ENCODE data around the gene NELFCD. TPM values are rescaled to one million over a fixed set of nuclear protein-coding genes. Genes with fewer than 3 reads are reported as not detected.
"Not testable (repeated sequence)": the region's sequence is repeated elsewhere in the genome, so short reads cannot be mapped to it uniquely, and the experiment has no call there.

Gene NELFCD
- total RNA-seq, 1 donor from 2014 or later = 34.8 TPM

DNA sequence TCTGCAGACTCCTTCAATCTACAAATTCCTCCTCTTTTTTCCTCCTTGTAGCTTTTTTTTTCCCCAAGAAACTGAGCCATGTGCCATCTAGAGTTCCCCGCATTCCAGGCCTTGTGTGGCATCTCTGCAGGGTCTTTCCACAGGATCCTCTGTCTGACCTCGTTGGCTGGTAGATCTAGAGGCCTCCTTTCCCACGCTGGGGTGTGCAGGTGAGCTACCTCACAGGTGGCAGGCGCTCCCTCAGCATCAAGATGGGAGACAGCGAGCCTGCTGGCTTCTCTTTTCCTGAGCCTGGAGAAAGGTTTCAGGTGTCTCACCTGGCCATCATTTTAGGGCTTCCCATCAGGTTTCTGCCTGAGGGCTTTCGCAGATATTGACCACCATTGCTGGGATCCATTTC is 9.6 kb upstream of the NELFCD start:
- no peak for DNase-seq (ENCODE audit: low spot score)
- ATAC-seq = no peak

DNA sequence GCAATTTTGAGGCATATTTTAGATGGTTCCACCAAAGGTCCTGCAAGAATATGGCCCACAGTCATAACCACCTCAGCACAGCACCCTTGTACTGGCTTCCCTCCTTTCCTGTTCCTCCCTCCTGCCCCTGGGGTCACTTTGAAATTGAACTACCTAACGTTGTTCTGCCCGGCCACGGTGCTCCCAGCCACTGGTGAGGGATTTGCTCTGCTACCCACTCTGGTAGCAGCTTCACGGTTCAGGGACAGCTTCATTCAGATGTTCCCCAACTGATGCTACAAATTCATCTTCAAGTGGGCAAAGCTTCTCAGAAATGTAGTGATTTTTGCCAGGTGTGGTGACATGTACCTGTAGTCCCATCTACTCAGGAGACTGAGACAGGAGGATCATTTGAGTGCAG is 7.9 kb upstream of the NELFCD start:
- ATAC-seq (no peak), DNase-seq (ENCODE audit: low spot score) (no peak)

DNA sequence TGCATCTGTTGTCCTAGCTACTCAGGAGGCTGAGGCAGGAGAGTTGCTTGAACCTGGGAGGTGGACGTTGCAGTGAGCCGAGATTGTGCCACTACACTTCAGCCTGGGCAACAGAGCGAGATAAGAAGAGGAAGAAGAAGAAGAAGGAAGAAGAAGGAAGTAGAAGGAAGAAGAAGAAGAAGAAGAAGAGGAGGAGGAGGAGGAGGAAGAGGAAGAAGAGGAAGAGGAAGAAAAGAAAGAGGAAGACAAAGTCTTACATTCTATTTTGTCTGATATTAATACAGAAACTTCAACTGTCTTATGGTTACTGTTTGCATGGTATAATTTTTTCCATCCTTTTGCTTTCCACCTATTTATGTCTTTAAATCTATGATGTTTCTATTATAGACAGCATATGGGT is 7.2 kb upstream of the NELFCD start:
- no peak for DNase-seq (ENCODE audit: low spot score)
- ATAC-seq = no peak

DNA sequence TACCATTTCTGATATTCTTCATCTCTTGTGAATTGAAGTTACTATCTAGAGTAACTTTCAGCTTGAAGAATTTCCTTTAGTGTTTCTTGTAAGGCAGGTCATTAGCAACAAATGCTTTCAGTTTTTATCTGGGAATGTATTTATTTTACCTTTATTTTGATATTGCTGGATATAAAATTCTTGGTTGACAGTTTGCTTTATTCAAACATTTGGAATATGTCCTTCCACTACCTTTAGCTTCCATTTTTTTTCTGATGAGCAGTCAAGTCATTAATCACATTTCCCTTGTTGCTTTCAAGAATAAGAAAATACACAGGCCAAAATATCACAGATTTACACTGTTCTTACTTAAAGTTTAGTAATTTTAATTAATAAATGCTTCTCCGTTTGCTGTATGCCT is 5.7 kb upstream of the NELFCD start:
- DNase-seq (ENCODE audit: low spot score) (no peak), ATAC-seq (no peak)

DNA sequence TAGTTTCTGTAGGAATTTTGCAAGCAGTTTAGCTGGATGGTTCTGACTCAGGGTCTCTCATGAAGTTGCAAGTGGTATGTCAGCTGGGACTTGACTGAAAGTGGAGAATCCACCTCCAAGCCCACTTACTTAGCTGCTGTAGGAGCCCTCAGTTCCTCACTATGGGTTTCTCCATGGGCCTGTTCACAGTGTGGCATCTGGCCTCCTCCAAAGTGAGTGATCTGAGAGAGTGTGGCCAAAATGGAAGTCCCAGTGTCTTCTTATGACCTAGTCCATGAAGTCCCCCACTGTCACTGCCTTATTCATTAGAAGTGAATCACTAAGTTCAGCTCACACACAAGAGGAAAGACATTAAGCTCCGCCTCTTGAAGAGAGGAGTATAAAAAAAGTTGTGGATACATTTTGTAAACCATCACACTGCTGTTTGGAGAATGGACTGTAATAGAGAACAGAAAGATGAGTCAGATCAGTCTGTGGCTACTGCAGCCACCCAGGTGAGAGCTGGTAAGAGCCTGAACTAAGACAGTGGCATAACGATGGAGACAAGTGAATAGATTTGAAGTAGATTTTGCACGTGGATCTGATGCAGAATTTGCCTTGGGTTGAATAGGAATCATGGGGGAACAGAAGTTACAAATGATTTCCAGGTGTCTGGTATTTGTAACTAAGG is 4.9 kb upstream of the NELFCD start:
- ATAC-seq (no peak), DNase-seq (ENCODE audit: low spot score) (no peak)

DNA sequence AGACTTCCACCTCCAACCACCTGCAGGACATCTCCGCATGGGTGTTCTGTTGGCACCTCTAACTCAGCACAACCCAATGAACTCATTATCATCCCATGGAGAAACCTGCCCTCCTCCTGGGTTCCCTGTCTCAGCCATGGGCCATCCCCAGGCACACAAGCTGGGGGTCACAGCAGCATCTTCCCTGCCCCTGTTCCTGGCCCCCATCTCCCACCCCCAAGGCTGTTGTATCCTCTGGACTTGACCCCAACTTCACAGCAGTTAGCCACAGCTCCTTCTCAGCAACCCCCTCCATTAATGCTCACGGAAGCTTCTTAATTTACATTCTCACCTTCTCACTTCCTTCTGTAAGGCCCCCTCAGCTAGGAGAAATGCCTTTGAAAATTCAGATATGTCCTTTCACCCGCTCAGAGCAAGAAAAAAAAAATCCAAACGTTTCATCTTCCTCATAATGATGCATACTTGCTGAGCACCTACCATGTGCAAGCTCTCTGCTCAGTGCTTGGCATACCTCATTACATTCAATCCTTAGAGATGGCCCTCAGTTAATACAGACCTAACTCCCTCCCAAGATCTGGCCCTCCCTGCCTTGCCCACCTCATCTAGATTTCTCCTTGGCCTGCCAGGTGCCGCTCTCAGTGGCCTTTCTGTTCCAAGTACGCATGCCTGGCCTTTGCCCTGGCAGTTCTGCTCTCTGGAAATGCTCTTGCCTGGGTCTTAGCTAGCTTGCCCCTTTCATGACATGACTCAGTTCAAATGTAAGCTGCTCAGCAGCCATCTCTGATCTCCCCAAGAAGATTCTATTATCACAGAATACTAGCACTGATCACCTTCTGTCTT is 2.5 kb upstream of the NELFCD start:
- no peak for DNase-seq (ENCODE audit: low spot score)
- ATAC-seq = no peak

DNA sequence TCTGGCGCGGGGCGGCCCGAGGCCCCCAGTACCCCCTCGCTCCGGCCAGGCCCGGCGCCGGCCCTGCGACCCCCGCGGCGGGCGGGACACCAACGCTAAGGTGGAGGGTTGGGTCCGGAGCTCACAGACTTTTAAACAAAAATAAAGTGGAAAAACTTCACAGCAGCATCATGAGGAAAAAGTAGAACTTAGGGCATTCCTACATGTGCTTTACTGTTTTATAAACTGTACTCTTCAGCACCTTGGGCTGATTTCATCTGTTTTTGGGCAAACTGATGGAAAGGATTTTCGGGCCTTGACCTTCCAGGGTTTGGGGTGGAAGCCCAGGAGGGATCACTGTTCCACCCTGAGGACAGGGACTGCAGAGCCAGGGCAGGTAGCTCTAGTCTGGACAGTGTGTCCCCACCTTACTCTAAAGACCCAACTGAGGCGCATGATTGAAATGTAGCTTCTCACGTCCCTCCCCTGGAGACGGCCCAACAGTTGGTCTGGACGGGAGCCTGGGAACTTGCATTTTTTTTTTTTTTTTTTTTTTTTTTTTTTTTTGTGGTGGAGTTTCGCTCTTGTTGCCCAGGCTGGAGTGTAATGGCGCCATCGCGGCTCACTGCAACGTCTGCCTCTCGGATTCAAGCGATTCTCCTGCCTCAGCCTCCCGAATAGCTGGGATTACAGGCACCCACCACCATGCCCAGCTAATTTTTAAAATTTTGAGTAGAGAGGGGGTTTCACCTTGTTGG is 740 bp downstream of the NELFCD start:
- peak; percentile 6 for ATAC-seq
- no peak for DNase-seq (ENCODE audit: low spot score)

DNA sequence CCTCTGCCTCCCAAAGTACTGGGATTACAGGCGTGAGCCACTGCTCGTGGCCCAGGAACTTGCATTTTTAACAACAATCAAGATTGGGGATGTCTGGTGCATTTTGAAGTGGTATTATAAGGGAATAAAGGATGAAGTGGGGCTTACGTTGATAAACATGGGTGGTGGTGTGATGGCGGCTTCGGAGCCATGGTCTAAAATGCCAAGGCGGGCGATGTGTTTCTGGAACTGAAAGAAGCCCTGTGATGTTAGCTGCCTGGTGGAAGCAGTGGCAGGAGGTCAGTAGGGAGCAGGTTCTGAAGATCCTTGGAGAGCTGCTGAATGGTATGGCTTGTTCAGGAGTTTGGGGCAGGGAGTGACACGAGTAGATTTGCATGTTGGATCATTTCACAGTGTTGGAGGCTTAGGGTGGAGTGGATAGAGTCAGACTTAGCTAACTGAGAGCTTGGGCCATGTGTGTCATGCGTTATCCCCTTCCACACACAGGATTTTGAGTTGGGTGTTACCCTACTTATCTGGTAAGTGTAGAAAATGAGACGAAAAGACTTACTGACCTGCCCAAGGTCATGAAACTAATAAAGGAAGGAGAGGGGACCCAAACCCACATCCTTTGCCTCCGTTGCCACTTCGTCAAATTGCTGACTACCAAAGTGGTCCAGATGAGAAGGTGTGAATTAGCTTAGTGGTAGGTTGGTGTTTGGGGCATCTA is 1.5 kb downstream of the NELFCD start:
- ATAC-seq (no peak), DNase-seq (ENCODE audit: low spot score) (no peak)

DNA sequence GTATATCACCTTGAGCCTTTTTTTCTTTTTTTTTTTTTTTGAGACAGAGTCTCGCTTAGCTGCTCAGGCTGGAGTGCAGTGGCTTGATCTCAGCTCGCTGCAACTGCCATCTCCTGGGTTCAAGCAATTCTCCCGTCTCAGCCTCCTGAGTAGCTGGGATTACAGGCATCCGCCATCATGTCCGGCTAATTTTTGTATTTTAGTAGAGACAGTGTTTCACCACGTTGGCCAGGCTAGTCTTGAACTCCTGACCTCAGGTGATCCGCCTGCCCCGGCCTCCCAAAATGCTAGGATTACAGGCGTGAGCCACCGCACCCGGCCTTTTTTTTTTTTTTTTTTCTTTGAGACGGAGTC is 2.0 kb downstream of the NELFCD start:
- not testable (repeated sequence) for DNase-seq (ENCODE audit: low spot score)

DNA sequence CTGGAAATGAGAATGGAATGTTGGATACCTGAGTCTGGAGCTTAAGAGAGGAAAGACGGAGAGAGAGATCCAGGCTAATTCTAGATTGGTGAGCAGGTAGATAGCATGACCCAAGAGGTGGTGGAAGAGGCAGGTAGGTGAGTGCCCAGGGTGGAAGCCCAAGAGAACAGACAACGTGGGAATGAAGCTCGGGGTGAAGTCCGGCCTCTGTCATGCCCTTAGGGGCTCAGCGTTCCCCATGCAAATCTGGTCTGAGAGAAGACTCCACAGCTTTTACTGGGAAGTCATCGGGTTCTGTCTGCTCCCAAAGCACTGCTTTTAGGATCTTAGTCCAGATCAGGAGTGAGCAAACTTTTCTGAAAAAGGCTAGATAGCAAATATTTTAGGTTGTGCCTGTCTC is 3.6 kb downstream of the NELFCD start:
- ATAC-seq (no peak), DNase-seq (ENCODE audit: low spot score) (no peak)

More for the DNA sequence above, 2.0 kb downstream of the NELFCD start:
- ATAC-seq = not testable (repeated sequence)

DNA sequence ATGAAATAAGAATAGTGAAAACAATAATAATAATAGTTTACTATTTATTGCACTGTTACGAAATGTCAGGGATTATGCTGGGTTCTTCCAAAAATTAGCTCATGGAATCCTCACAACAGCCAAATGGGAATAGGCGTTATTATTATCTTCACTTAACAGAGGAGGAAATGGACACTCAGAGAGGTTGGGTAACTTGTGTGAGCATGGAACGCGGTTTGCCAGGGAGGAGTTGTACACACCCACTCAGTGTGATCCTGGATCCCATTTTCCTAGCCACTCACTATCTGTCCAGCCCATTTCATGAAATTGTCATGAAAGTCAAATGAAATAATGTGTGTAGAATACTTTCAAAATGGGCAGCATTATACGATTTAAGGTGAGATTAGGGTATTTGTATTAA is 4.6 kb downstream of the NELFCD start:
- DNase-seq (ENCODE audit: low spot score) = no peak
- no peak for ATAC-seq

DNA sequence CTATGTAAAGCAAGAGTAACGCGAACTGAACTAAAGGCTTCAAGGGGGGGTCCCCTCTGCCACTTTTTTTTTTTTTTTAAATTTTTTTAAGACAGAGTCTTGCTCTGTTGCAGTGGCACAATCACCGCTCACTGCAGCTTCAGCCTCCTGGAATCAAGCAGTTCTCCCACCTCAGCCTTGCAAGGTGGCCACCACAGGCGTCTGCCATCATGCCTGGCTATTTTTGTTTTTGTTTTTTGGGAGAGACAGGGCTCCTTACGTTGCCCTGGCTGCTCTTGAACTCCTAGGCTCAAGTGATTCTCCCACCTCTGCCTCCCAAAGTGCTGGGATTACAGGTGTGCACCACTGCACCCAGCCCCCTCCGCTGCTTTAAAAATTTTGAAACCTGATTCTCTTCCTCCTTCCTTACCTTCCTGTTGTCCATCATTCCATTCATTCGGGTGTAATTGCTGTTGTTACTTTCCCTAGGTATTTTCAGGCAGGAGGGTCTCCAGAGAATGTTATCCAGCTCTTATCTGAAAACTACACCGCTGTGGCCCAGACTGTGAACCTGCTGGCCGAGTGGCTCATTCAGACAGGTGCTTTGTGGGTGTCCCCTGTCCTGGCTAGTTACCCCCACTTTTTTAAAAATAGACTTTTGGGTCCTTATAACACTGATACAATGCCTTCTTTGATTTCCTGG is 5.4 kb downstream of the NELFCD start:
- DNase-seq (ENCODE audit: low spot score) (no peak), ATAC-seq (no peak)

DNA sequence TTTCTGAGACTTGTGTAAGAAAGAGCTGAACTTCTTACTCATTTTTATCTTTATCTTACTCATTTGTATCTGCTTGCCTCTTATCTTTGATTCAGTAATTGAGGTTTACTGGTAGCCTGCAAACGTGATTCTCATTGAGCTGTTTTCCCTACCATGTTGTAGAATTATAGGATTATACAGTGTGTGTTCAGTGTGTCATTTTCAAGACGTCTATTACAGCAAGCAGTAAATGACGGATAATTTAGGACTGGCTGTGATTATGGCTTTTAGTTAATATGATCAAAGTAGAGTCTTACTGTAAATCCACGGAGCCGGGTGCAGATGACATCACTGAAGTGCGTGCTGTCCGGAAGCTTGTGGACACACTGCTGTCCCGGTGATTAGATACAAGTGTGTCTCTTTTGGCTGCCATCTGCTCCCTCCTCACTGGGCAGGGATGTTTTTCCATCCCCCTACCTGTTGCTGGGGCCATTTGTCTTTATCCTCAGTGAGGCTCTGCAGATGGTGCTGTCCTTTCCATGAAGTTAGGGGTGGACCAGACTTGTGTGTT is 6.0 kb downstream of the NELFCD start:
- ATAC-seq = no peak
- no peak for DNase-seq (ENCODE audit: low spot score)

DNA sequence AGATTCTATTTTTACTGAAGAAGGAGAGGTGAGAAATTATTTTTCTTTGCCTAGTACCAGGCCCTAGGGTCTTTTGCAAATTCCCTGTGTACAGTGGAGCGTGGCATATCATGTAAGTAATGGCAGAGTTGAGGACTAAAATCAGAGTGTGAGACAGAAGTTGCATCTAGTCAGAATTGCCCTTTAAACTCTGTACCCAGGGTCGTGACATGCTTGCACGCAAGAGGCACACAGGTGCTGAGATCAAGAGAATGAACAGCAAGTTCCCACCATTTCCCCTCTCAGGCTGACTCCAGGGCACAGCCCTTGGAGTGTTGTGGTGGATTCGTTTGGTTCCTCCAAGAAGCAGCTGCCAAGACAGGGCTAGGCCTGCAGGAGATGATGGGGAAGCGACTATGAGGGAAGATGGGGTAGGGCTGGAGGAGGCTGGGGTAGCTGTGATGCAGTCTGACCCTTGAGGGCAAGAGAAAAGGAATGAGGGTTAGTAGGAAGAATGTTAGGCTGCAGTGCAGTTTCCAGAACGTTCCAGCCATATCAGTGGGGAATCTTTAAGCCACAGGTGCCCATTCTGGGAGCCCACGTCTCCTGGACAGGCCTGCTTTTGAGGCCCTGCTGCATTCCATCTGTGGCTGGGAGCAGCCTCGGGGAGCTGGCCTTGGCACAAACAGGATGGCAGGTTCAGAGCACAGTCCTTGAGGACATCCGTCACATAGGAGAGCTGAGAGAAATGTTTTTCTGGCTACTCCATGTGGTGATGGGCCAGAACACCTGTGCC is 6.9 kb downstream of the NELFCD start:
- DNase-seq (ENCODE audit: low spot score) (peak; percentile 43), ATAC-seq (peak; percentile 48)

DNA sequence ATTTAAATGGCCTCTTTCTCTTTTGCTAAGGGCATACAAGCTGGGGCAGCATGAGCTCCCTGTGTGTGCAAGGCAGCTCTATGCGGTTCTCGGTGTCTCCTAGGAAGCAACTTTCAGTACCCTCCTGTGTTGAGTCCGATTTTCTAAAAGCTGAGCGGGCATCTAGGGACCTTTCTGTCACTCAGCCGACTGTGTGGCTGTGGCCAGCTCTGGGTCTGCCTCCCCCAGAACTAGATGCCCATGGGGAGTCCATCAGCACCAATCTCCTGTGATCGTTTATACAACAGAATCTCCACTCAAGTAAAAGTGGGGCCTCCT is 7.5 kb downstream of the NELFCD start:
- ATAC-seq (no peak), DNase-seq (ENCODE audit: low spot score) (no peak)

DNA sequence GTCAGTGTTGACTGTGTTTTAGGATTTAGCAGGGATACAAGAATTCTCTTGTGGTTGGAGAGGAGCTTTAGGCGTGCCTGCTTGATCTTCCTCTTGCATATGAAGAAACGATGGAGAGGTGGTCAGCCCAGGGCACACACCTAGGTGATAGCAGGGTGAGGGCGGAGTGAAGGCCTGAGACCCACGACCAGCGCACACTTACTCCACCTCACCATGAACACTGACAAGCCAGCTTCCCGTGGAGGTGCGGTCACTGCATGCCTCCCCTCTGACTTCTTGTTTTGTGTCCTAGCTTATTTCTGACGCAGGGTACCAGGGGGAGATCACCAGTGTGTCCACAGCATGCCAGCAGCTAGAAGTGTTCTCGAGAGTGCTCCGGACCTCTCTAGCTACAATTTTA is 8.1 kb downstream of the NELFCD start:
- DNase-seq (ENCODE audit: low spot score) (peak; percentile 35), ATAC-seq (no peak)

DNA sequence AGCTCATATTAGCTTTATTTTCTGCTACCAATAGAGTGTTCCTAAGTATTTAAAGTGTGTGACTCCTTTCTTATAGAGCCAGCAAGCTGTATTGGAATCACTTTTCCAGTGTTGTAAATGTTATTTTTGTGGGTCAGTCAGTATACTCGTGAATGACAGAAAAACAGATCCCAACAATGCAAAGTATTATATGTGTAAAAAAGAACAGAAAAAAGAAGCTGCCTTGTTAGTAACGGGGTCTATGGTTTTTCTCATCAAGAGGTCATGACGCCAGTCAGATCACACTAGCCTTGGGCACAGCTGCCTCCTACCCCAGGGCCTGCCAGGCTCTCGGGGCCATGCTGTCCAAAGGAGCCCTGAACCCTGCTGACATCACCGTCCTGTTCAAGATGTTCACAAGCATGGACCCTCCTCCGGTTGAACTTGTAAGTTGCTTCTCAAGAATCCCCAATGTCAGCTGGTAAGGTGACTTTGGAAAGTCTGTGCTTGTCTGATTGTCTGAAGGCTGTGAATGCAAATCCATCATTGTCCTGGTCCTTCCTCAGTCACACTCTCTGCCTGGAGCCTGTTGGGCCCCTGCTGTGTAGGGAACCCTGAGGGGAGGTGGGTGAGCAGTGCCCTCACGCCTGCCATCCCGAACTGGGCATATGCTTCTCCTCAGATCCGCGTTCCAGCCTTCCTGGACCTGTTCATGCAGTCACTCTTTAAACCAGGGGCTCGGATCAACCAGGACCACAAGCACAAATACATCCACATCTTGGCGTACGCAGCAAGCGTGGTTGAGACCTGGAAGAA is 9.8 kb downstream of the NELFCD start:
- ATAC-seq (no peak), DNase-seq (ENCODE audit: low spot score) (no peak)

DNA sequence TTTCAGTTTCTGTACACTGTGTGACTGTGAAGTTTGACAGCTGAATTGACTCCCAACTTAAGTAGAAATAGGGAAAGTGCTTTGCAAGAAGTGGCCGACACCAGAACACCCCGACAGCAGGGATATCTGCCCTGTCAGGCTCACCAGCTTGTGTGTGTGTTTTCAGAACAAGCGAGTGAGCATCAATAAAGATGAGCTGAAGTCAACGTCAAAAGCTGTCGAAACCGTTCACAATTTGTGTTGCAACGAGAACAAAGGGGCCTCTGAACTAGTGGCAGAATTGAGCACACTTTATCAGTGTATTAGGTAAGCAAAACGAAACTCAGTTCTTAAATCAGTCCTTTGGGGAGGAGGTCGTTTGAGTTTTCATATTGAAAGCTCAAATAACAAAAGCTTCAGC is 10.7 kb downstream of the NELFCD start:
- peak; percentile 73 for DNase-seq (ENCODE audit: low spot score)
- ATAC-seq = peak; percentile 45

DNA sequence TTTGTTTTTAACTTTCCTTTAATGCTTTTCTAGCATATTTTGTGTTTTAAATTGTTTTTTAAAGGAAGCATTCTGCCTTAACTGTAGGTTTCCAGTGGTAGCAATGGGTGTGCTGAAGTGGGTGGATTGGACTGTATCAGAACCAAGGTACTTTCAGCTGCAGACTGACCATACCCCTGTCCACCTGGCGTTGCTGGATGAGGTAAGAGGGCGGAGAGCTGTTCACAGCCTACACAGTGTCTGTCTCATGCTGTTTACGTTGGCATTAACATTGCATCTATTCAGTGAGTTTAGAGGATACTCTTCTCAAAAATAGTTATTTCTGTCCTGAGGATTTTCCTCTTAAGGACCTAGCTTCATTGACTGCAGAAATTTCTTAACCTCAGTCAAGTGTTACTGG is 11.9 kb downstream of the NELFCD start:
- DNase-seq (ENCODE audit: low spot score) (no peak), ATAC-seq (peak; percentile 4)
